Gastroesophageal sphincter (tissue), 3 donors: ENCODE results near the gene ALDH1A3.

ENCODE experiments used
- CTCF ChIP-seq, 4 experiments: fragments of 200-600 bp in 2 of 4; fragments of 450-650 bp in 2 of 4; sonication (generic) in 1 of 4; IDR thresholded peaks; one replicate each; pipeline ENCODE4 v1.5.1; 2017 to 2019; ENCODE audit warnings: antibody characterized with exemption in 4 of 4, mild to moderate bottlenecking in 2 of 4, moderate library complexity in 2 of 4
- POLR2A ChIP-seq, 2 donors: fragments of 450-650 bp; IDR thresholded peaks; one replicate each; pipeline ENCODE4 v1.6.1; 2017; ENCODE audit warnings: antibody characterized with exemption in 2 of 2, mild to moderate bottlenecking in 2 of 2, moderate library complexity in 1 of 2
- POLR2AphosphoS5 ChIP-seq: sonication (generic); formaldehyde crosslinking; IDR thresholded peaks from one replicate; pipeline ENCODE4 v1.6.1; 2017; ENCODE audit warnings: antibody characterized with exemption

GRCh38 chr15:100861511-100861991 is 18.1 kb upstream of the ALDH1A3 start:
- TF ChIP-seq POLR2A (IDR thresholded peaks at IDR 0.05), result no peak
- TF ChIP-seq CTCF (IDR thresholded peaks at IDR 0.05), result no peak
- no peak for TF ChIP-seq POLR2AphosphoS5
